GM12865 (cell line): Measurements from ENCODE around the gene CALML5.

Experiments used
- DNase-seq: peaks from one replicate; pipeline ENCODE4 v3.0.0; 2010; ENCODE audit warnings: low read depth
- H3K4me3 ChIP-seq: 2 replicates; pipeline ENCODE4 v1.5.1; 2011; ENCODE audit warnings: mild to moderate bottlenecking, low read depth, low read length, control low read depth
- TF ChIP-seq, protein P1 (sequence below): IDR thresholded peaks from 2 replicates; pipeline ENCODE4 v1.5.1; 2011; ENCODE audit warnings: low read length, control low read depth, low read depth, inconsistent platforms; ENCODE audit not compliant: insufficient read depth; ENCODE audit errors: missing control alignments

Gene CALML5

DNA sequence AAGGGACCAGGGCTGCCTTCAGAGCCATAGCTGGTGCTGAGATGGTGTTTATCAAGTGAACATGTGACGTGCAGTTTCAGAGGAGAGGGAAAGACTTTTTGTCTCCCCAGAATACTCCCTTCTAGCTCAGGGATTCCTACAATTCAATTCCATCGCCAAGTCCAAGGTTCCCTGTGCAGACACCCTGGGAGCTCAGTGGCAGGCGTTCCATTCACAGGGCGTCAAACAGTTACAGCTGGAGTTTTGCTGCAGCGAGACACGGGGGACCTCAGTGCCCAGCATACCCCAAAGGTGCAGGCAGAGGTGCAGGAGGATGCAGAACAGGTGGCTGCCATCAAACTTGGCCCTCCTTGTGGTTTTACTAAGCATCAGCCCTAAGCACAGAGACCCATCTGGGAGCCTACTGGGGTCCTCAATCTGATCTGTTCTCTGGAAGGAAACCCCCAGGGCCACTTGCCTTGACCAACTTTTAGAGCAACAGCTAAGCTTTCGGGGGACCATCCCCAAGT is 846 bp upstream of the CALML5 start:
- no peak overlapping the region for H3K4me3 ChIP-seq
- TF ChIP-seq, protein P1, sequence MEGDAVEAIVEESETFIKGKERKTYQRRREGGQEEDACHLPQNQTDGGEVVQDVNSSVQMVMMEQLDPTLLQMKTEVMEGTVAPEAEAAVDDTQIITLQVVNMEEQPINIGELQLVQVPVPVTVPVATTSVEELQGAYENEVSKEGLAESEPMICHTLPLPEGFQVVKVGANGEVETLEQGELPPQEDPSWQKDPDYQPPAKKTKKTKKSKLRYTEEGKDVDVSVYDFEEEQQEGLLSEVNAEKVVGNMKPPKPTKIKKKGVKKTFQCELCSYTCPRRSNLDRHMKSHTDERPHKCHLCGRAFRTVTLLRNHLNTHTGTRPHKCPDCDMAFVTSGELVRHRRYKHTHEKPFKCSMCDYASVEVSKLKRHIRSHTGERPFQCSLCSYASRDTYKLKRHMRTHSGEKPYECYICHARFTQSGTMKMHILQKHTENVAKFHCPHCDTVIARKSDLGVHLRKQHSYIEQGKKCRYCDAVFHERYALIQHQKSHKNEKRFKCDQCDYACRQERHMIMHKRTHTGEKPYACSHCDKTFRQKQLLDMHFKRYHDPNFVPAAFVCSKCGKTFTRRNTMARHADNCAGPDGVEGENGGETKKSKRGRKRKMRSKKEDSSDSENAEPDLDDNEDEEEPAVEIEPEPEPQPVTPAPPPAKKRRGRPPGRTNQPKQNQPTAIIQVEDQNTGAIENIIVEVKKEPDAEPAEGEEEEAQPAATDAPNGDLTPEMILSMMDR: no peak
- DNase-seq: no peak

DNA sequence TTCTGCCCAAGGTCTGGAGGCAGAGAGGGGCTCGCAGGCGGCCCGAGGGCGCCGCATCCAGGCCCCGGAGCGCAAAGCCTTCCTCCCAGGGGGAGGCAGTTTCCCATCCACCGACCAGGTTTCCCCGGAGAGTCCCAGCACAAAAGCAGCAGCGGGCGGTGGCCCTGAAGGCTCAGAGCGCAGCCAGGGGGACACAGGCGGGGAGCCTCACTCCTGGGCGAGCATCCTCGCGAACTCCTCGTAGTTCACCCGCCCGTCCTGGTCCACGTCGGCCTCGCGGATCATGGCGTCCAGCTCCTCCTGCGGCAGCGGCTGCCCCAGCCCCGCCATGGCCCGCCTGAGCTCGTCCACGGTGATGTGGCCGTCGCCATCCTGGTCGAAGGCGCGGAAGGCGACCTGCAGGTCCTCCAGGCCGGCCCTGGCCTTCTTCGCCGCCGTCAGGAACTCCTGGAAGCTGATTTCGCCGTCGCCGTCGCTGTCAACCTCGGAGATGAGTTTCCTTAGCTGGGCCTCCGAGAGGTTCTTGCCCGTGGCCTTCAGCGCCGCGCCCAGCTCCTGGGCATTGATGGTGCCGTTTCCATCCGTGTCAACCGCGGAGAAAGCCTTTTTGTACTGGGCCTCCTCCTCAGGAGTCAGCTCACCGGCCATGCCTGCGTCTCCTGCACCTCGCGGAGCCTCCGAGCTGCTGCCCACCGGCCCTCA is 428 bp downstream of the CALML5 start:
- TF ChIP-seq, protein P1: no peak
- H3K4me3 ChIP-seq: no peak overlapping the region
- no peak for DNase-seq

DNA sequence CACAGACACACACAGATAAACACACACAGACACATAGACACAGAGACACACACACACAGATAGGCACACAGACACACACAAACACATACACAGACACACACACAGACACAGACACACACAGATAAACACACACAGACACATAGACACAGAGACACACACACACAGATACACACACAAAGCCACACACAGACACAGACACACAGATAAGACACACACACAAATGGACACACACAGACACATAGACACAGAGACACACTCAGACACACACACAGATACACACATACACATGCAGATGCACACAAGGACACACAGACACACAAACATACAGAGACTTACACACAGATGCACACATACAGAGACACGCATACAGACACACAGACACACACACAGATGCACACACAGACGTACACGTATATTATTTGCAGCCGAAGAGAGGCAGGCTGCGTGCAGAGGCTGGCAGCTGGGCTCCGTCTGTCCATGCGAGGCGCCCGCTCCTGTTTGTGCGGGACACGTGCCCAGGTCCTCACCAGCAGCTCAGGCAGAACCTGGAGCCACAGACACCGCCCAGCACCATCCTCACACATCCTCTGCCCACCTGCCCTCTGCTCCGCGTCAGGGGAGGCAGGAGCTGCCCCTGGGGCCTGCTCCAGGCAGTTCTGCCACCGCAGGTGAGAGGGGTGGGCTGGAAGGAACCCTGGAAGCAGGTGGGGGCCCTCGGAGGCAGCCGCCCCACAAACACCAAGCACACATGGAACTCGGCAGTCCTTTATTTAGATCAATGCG is 1.2 kb downstream of the CALML5 start:
- H3K4me3 ChIP-seq: no peak overlapping the region
- TF ChIP-seq, protein P1: no peak
- no peak for DNase-seq

DNA sequence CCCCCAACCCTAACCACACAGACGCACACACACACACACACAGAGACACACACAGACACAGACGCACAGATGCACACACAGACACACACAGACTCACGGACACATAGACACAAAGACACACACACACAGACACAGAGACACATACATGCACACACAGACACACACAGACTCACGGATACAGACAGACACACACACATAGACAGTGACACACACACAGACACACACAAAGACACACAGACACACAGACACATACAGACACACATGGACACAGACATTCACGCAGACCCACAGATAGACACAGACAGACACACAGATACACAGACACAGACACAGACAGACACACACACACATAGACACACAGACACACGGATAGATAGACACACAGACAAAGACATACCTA is 2.1 kb downstream of the CALML5 start:
- TF ChIP-seq, protein P1: no peak
- DNase-seq: no peak

DNA sequence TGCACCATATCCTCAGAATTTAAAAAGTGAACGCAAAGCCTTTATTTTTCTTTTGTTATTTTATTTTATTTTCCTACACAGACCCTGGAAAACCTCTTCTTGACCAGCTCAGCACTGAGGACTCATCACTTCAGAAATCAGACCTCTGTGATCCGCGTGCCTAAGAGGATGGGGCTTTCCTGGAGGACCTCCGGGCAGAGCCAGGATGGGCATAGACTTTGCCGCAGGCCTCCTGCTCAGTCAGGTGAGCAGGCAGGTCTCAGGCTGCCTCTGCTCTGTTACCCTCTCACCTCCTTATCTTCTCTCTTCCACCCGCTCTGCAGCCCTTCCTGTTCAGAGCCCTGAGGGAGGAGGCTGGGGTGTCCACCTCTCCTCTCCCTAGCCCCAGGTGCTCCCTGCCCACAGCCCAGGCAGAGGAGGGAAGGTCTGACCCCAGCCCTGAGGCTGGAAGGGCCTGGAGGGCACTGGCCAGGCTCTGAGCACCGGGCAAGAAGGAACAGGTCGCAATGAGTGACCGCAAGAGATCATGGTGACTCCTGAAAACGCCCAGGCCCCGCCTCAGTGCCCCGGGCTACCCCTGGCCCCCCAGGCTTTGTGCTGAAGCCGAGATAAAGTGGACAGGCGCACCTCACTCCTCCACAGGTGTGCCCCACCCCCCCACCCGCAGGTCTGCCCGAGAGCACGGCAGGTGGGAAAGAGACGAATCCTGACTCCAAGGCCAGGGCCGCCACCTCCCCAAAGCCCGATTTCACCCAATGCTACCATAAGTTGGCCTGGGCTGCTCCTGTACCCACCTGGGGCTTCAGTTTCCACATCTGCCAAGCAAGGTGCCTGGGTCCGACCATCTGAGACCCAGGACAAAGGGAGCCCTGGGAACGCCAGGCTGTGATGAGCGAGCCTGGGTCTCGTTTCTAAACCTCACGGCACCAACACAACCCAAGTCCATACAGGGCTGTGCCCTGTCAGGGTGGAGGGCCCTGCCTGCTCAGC is 2.8 kb downstream of the CALML5 start:
- no peak for DNase-seq
- TF ChIP-seq, protein P1: no peak
- no peak overlapping the region for H3K4me3 ChIP-seq

More for the DNA sequence above, 2.1 kb downstream of the CALML5 start:
- no peak overlapping the region for H3K4me3 ChIP-seq

DNA sequence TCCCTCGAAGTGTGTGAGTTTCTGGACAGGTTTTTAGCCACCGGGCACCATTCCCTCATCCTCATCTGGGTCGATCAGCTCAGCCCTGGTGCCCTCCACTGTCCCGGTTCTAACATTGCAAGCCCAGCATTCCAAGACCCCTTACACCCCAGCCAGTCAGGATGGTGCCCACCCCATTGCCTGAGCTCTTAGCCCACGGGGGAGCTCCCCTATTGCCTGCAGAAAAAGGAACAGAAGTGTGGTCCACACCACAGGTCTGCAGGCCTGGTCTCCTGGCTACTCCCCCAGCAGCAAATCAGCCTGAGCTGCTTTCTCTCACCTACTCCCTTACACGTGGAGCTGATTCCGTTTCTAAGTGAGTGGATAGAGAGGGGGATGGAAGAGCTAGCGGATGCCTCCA is 4.8 kb downstream of the CALML5 start:
- TF ChIP-seq, protein P1: no peak
- DNase-seq: no peak
- no peak overlapping the region for H3K4me3 ChIP-seq
